ENCODE results near the gene SLC4A9.
"Not testable (repeated sequence)": the region's sequence is repeated elsewhere in the genome, so short reads cannot be mapped to it uniquely, and the experiment has no call there.

SLC4A9 gene

GRCh38 chr5:140399979-140400729, 40.2 kb downstream of the SLC4A9 start:
- DNase-seq (ENCODE audit: low read depth in 2 of 2), result no peak

DNA sequence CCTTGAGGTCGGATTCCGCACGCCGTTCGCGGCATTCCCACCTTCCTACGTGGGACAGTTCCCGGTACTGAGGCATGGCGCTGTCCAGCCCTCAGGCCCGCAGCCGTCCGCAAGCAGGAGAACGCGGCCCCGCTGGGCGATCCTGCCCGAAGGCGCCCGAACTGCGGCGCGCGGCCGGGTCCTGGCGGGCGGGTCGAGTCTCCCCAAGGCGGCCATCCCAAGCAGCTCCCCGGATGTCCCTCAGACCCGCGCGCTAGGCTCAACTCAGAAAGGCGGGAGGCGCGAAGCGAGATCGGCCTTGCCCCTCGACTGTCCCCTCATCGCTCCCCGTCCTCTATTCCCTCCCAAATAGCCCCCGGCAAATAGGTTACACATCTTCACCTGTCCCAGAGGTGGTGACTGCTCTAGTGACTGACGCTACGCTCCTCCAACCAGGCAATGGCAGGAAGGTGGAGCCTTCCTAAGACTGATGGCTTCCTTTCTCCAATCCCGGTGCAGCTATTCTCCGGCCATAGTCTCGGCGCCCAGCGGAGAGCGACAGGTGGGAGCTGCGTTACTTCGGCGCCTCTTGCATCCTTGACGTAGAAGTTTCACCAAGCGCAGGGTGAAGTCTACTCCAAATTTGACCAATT, 40.9 kb downstream of the SLC4A9 start:
- DNase-seq (ENCODE audit: low read depth in 2 of 2), result peak; percentile 64 to 79

DNA sequence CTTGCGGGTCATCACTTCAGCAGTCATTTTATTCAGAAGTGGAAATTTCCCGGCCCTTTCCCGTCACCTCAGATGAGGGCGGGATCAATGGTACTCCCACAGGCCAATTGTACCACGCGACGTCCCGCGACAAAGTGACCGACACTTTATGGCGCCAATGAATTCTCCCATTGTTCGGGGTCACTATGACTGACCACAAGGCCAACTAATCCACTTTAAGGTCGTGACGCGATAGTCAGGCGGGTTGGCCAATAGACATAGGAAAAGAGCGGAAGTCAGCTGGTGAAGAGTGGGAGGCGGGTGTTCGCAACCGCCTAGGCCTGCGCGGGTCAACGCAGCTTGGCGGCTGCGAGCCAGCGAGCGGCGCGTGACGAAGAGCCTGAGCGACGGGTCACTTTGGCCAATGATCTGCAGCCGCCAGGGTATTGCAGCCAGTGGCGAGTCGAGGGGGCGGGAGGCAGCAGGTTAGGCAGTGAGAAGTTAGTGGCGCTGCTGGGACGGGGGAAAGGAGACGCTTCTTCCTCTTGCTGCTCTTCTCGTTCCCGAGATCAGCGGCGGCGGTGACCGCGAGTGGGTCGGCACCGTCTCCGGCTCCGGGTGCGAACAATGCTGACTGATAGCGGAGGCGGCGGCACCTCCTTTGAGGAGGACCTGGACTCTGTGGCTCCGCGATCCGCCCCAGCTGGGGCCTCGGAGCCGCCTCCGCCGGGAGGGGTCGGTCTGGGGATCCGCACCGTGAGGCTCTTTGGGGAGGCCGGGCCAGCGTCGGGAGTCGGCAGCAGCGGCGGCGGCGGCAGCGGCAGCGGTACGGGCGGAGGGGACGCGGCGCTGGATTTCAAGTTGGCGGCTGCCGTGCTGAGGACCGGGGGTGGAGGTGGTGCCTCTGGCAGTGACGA, 41.6 kb downstream of the SLC4A9 start, which contains the start of gene ANKHD1:
ANKHD1 (plus strand) TSS at position 472 of the 896 bp plus-strand sequence; CDS start at position 607, 135 bp downstream.
- DNase-seq (ENCODE audit: low read depth in 2 of 2), result peak; percentile 91 to 94

DNA sequence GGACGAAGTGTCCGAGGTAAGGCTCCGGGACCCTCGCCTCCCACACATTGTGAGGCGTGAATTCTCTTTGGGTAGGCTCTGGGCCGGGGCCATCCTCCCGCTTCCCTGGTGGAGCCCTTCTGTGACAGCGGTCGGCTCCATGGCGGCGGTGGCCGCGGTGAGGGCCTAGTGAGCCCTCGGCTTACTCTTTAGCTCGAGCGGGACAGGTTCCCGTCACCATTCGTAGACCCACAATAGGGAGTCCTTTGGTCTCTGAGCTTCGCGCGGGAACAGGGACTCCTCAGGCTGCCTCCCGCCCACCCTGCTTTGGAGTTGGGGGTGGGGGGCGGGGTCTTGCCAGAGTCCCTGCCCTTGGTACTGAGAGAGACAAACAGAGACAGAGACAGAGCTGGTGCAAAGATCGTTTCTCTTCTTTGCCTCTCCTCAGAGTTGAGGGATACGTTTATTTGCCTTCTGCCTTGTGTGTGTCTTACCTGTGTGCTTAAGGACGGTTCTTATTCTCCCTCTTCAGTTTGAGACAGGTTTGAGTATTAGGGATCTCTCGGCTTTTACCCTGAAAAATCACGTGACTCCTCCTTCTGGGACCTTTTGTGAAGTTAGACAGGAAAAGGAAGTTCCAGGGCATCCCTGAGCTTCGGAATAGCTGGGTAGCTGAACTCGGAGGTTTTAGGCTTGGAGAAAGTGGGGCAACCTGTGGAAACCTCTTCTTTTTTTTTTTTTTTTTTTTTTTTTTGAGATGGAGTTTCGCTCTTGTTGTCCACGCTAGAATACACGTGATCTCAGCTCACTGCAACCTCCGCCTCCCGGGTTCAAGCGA, 42.5 kb downstream of the SLC4A9 start:
- DNase-seq (ENCODE audit: low read depth in 2 of 2), result peak; percentile 32 to 38

DNA sequence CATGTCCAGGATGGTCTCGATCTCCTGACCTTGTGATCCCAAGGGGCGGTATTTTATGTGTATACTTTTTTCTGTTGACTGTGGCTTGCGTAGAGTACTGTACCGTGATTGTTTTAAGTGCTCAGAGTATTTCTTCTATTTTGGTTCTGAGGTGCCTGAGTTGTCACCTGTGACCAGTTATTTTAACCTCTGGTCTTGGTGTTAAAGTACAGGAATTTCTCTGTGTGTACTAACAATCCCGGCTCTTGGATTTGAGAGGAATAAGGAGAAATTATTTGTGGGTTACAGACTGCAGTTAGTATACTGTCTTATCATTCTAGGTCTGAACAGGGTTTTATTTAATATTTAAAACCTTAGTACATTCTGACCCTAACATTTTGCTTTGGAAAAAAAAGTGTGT, 43.6 kb downstream of the SLC4A9 start:
- DNase-seq (ENCODE audit: low read depth in 2 of 2), result no peak

DNA sequence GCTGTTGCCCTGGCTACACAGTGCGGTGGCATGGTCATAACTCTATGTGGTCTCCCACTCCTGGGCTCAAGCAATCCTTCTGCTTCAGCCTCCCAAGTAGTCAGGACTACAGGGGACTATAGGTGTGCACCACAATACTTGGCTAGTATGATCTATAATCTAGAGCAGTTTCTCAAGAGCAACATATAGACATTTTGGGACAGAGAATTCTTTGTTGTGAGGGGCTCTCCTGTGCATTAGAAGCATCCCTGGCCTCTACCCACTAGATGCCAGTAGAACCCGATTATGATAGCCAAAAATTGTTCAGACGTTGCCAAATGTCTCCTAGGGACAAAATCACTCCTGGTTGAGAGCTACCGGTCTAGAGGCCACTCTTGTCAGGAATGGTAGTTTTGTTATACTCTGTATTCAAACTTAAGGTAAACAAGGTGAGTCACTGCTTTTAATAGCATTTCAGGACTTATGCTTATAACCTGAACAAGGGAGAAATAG, 48.8 kb downstream of the SLC4A9 start:
- no peak for DNase-seq (ENCODE audit: low read depth in 2 of 2)

DNA sequence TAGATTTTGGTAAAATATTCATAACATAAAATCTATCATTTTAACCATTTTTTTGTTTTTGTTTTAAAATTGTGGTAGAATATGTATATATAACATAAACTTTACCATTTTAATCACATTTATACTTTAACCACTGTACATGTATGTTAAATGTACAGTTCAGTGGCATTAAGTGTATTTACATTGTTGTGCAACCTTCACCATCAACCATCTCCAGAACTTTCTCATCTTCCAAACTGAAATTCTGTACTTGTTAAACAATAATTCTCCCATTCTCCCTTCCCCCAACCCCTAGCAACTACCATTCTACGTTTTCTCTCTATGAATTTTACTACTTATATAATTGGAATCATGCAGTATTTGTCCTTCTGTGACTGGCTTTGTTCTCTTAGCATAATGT, 53.2 kb downstream of the SLC4A9 start:
- DNase-seq (ENCODE audit: low read depth in 2 of 2), result no peak

GRCh38 chr5:140417235-140417634, 57.2 kb downstream of the SLC4A9 start:
- DNase-seq (ENCODE audit: low read depth in 2 of 2), result no peak

DNA sequence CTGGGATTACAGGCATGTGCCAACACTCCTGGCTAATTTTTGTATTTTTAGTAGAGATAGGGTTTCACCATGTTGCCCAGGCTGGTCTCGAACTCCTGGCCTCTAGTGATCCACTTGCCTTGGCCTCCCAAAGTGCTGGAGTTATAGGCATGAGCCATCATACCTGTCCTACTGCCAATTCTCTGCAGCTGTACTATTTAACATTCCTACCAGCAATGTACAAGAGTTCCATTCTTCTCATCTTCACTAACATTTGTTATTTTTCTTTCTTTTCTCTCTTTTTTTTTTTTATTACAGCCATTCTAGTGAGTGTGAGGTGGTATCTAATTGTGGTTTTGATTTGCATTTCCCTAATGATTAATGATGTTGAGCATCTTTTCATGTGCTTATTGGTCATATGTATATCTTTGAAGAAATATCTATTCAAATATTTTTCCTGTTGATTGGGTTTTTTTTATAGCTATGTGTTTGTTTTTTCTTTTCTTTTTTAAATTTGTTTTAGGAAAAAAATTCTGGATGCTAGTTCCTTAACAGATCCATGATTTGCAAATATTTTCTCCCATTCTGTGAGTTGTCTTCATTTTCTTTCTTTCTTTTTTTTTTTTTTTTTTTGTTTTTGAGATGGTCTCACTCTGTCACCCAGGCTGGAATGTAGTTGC, 59.0 kb downstream of the SLC4A9 start:
- DNase-seq (ENCODE audit: low read depth in 2 of 2), result no peak

- DNase-seq (ENCODE audit: low read depth in 2 of 2), result no peak
Measured at GRCh38 chr5:140420226-140420570, 60.2 kb downstream of the SLC4A9 start.

DNA sequence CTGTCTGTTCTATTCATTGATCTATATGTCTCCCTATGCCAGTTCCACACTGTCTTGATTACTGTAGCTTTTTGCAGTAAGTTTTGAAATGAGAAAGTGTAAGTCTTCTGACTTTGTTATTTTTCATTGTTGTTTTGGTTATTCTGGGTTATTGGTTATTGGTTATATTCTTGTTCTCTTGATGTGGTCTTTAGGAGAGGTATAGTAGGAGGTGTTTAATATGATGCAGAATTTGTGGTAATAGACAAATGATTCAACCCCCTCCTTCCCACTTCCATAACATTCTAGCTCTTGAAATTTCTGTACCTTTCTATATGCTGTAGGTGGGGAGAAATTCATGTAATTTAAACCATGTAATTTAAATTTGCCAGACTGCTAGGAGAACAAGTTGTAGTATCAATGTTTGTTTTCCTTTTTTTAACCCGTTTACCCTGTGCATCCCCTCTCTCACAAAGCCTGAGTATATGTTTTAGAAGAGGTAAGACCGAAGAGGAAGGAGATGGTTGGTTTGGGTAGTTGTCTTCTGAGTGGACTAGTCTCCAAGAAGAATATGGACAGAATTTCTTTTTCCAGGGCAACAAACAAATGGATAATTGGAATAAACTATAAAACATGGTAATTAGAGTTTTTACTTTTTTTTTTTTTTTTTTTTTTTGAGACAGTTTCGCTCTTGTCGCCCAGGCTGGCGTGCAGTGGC, 60.8 kb downstream of the SLC4A9 start:
- DNase-seq (ENCODE audit: low read depth in 2 of 2), result no peak

DNA sequence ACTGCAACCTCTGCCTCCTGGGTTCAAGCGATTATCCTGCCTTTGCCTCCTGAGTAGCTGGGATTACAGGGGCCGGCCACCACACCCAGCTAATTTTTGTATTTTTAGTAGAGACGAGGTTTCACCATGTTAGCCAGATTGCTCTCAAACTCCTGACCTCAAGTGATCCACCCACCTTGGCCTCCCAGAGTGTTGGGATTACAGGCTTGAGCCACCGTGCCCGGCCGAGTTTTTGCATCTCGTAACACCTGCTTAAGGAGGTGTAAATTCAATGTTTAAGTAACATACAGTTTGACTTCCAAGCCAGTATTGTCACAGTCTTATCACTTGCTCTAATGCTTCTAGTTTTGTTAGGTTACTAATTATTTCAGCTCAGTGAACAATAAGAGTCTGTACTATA, 61.4 kb downstream of the SLC4A9 start:
- not testable (repeated sequence) for DNase-seq (ENCODE audit: low read depth in 2 of 2)

DNA sequence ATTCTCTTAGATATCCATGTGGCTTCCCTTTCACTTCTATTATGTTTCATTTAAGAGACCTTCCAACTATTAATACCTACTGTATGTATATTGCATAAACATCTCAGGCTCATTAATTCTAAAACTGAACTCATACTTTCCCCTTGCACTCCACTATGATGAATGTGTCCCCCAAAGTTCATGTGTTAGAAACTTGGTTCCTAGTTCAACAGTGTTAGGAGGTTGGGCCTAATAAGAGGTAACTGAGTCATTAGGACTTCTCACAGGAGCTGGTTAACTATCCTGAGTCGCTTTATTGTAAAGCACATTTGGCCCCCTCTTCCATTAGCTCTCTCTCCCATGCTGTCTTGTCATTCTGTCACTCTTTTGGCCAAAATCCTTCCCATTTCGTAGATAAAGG, 63.6 kb downstream of the SLC4A9 start:
- no peak for DNase-seq (ENCODE audit: low read depth in 2 of 2)

- no peak for DNase-seq (ENCODE audit: low read depth in 2 of 2)
Measured at GRCh38 chr5:140424135-140424534, 64.1 kb downstream of the SLC4A9 start.

Data from stimulated activated CD4-positive, alpha-beta T cell treated with anti-CD3 and anti-CD28 coated beads, Interleukin-12 subunit alpha, Interleukin-12 subunit beta, amount 100 ng/mL, for 24 hours (primary cell).